SU-DHL-6 (cell line): ENCODE data around the gene KCTD17.

Experiments
- H2AFZ ChIP-seq: fragments of 200-600 bp; sonication (generic); 2 replicates; pipeline ENCODE4 v1.6.1; 2014; ENCODE audit warnings: low read depth, mild to moderate bottlenecking, moderate library complexity, mixed read lengths, antibody characterized with exemption, low read length; ENCODE audit not compliant: severe bottlenecking
- H3F3A ChIP-seq: fragments of 200-600 bp; shearing (Covaris generic); 2 replicates; pipeline ENCODE4 v1.6.0; 2016; ENCODE audit warnings: antibody characterized with exemption, mild to moderate bottlenecking; ENCODE audit not compliant: insufficient read depth
- H3K27ac ChIP-seq: fragments of 200-600 bp; sonication (generic); 2 replicates; pipeline ENCODE4 v1.5.1; 2016; ENCODE audit warnings: low read depth, mild to moderate bottlenecking, low read length, moderate library complexity, mixed read lengths
- H3K27me3 ChIP-seq: fragments of 200-600 bp; sonication (generic), shearing (Covaris generic); 2 replicates; pipeline ENCODE4 v1.6.0; 2014; ENCODE audit warnings: mild to moderate bottlenecking, low read length
- H3K36me3 ChIP-seq: fragments of 200-600 bp; sonication (generic); 2 replicates; pipeline ENCODE4 v1.6.1; 2014; ENCODE audit warnings: mild to moderate bottlenecking, low read length, mixed read lengths
- H3K4me2 ChIP-seq: fragments of 300-600, 200-600 bp; shearing (Covaris generic), sonication (generic); 2 replicates; pipeline ENCODE4 v1.6.0; 2014; ENCODE audit warnings: low read length, low read depth, mild to moderate bottlenecking; ENCODE audit not compliant: poor library complexity, severe bottlenecking
- H3K4me3 ChIP-seq: fragments of 200-600 bp; sonication (generic); 2 replicates; pipeline ENCODE4 v1.5.1; 2014; ENCODE audit warnings: antibody characterized with exemption, low read length, mild to moderate bottlenecking, mixed read lengths; ENCODE audit not compliant: insufficient read depth, poor library complexity, severe bottlenecking
- H3K79me2 ChIP-seq: fragments of 200-600 bp; sonication (generic); 2 replicates; pipeline ENCODE4 v1.6.1; 2014; ENCODE audit warnings: mild to moderate bottlenecking, low read length, moderate library complexity; ENCODE audit not compliant: insufficient read depth
- H3K9ac ChIP-seq: fragments of 200-600 bp; sonication (generic); 2 replicates; pipeline ENCODE4 v1.7.0; 2014; ENCODE audit warnings: mild to moderate bottlenecking, low read length
- H3K9me2 ChIP-seq: fragments of 200-600 bp; sonication (generic); replicated peaks from 2 replicates; pipeline ENCODE4 v1.6.1; 2014; ENCODE audit warnings: low read length; ENCODE audit not compliant: insufficient read depth
- H3K9me3 ChIP-seq: fragments of 200-600 bp; sonication (generic); 2 replicates; pipeline ENCODE4 v1.6.1; 2014; ENCODE audit warnings: low read length, mixed read lengths; ENCODE audit not compliant: insufficient read depth
- H4K20me1 ChIP-seq: fragments of 200-600 bp; sonication (generic); 2 replicates; pipeline ENCODE4 v1.6.1; 2014; ENCODE audit warnings: low read depth, mild to moderate bottlenecking, antibody characterized with exemption, low read length, moderate library complexity, mixed read lengths
- EZH2phosphoT487 ChIP-seq: fragments of 200-600 bp; sonication (generic), shearing (Covaris generic); conservative IDR thresholded peaks from 2 replicates; pipeline ENCODE4 v1.6.1; 2018; ENCODE audit warnings: mild to moderate bottlenecking, antibody characterized with exemption, low read length, moderate library complexity, mixed read lengths
- TF ChIP-seq, protein P1 (sequence below): fragments of 200-600 bp; sonication (generic); IDR thresholded peaks from one replicate; pipeline ENCODE4 v1.5.1; 2017; ENCODE audit warnings: antibody characterized with exemption, mild to moderate bottlenecking, low read length, moderate library complexity; ENCODE audit not compliant: insufficient read depth, poor library complexity, severe bottlenecking

Gene KCTD17

DNA sequence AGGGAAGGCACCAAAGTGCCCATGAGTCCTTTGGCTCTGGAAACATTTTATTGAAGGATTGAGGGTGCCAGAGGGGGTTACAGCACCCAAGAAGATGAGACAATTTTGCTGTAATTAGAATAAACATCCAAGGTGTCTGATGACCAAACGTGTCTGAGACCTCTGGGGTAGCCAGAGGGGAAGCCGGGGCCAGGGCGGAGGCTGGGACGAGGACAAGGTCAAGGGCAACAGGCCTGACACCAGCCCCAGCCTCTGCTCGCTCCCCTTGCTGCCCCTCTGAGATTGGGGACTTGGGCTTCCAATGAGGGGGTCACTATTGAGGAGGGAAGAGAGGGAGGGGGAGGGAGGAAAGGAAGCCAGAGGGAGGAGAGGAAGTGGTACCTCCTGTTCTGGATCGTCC lies 32.4 kb downstream of the KCTD17 start:
- Histone ChIP-seq H3K9me3 (no peaks in the 10 kb centered on the region), H2AFZ (no peak overlapping the region), H3K27me3 (no peaks in the 10 kb centered on the region), H3K4me2 (no peak overlapping the region), H3K9ac (no peak overlapping the region), H3K4me3 (no peak overlapping the region), H3K9me2 (no peaks in the 10 kb centered on the region), H4K20me1 (no peaks in the 10 kb centered on the region), H3F3A (no peaks in the 10 kb centered on the region), H3K27ac (no peak overlapping the region), H3K79me2 (no peaks in the 10 kb centered on the region), H3K36me3 (no peaks in the 10 kb centered on the region)
- TF ChIP-seq, protein P1, sequence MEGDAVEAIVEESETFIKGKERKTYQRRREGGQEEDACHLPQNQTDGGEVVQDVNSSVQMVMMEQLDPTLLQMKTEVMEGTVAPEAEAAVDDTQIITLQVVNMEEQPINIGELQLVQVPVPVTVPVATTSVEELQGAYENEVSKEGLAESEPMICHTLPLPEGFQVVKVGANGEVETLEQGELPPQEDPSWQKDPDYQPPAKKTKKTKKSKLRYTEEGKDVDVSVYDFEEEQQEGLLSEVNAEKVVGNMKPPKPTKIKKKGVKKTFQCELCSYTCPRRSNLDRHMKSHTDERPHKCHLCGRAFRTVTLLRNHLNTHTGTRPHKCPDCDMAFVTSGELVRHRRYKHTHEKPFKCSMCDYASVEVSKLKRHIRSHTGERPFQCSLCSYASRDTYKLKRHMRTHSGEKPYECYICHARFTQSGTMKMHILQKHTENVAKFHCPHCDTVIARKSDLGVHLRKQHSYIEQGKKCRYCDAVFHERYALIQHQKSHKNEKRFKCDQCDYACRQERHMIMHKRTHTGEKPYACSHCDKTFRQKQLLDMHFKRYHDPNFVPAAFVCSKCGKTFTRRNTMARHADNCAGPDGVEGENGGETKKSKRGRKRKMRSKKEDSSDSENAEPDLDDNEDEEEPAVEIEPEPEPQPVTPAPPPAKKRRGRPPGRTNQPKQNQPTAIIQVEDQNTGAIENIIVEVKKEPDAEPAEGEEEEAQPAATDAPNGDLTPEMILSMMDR: no peak
- no peak for TF ChIP-seq EZH2phosphoT487

DNA sequence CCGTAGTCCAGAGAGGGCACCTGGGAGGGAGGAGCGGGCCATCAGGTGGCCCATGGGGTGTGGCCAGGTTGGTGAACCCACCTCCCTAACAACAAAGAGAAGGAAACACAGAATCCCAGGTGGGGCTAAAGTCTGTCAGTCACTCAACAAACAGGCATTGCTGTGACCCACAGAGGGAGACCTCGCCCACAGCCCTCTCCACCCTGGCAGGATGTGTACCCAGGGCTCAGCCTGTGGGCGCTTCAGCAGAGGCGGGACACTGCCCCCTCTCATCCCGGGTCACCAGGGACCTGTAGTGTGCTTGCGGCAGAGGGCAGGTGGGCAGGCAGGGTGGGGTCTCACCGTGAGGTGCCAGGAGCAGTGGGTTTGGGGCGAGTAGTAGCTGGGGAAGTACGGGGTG lies 32.8 kb downstream of the KCTD17 start:
- Histone ChIP-seq H3F3A (no peaks in the 10 kb centered on the region), H3K79me2 (no peaks in the 10 kb centered on the region), H3K27me3 (no peaks in the 10 kb centered on the region)

DNA sequence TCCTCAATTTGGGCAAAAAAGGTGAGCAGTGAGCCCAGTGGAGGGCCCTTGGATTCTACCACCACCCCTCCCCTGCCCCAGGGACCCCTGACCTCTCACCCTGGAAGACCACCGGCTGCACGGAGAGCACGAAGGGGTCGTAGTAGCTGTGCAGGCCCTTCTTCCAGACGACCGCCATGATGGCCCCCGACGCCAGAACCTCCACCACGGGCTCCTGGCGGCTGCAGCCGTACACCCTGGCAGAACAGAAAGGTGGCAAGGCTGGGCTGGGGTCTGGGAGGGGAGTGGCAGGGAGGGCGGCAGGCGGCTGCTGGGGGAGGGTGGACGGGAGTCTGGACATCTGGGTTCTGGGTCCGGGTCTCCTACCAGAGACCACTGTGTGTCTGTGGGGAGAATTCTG lies 34.6 kb downstream of the KCTD17 start:
- Histone ChIP-seq H3K4me2 (no peak overlapping the region), H3K9me2 (no peaks in the 10 kb centered on the region), H3K4me3 (no peak overlapping the region), H3K9me3 (no peaks in the 10 kb centered on the region), H2AFZ (no peak overlapping the region), H3K79me2 (no peaks in the 10 kb centered on the region), H3K27me3 (no peaks in the 10 kb centered on the region), H3K9ac (no peak overlapping the region), H3F3A (no peaks in the 10 kb centered on the region), H4K20me1 (no peaks in the 10 kb centered on the region), H3K36me3 (no peaks in the 10 kb centered on the region), H3K27ac (no peak overlapping the region)
- no peak for TF ChIP-seq EZH2phosphoT487
- TF ChIP-seq, protein P1: no peak

More for the DNA sequence above, 32.8 kb downstream of the KCTD17 start:
- H3K9ac ChIP-seq: no peak overlapping the region
- H3K9me2 ChIP-seq: no peaks in the 10 kb centered on the region
- no peaks in the 10 kb centered on the region for H4K20me1 ChIP-seq
- no peak overlapping the region for H3K27ac ChIP-seq
- H3K4me2 ChIP-seq: no peak overlapping the region
- H3K4me3 ChIP-seq: no peak overlapping the region
- H3K36me3 ChIP-seq: no peaks in the 10 kb centered on the region
- no peak for TF ChIP-seq EZH2phosphoT487
- H3K9me3 ChIP-seq: no peaks in the 10 kb centered on the region
- no peak overlapping the region for H2AFZ ChIP-seq

DNA sequence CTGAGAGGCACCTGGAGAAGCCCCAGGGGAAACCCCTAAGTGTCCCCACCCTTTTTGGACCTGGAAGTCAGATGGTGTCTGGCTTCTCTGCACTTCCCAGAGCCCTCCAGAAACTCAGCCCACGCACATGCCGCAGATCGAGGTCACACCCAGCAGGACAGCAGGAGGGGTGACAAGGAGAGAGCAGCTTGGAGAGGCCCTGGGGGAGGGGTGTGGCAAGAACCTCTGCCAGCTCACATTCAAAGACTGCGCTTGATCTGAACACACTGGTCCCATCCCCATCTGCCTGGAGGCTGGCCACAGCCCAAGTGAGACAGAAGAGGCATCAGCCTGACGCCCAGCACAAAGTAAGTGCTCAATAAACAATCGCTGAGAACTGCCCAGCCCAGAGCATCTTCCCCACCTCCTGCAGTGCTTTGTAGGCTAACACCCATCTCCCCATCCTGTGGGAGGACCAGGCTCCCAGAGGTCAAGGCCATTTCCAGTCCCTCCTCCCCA lies 36.6 kb downstream of the KCTD17 start:
- Histone ChIP-seq H3K4me3 (no peak overlapping the region), H4K20me1 (no peaks in the 10 kb centered on the region), H3K4me2 (no peak overlapping the region), H3K79me2 (no peaks in the 10 kb centered on the region), H3K9me2 (no peaks in the 10 kb centered on the region), H3K27me3 (no peaks in the 10 kb centered on the region), H3F3A (no peaks in the 10 kb centered on the region), H3K9me3 (no peaks in the 10 kb centered on the region), H2AFZ (no peak overlapping the region), H3K9ac (no peak overlapping the region), H3K36me3 (no peaks in the 10 kb centered on the region), H3K27ac (no peak overlapping the region)
- TF ChIP-seq, protein P1: no peak
- TF ChIP-seq EZH2phosphoT487: no peak
